ENCODE data around the gene DCLK1. TPM values are rescaled to one million over a fixed set of nuclear protein-coding genes. Genes with fewer than 3 reads are reported as not detected.
"Not testable (repeated sequence)": the region's sequence is repeated elsewhere in the genome, so short reads cannot be mapped to it uniquely, and the experiment has no call there.

The DCLK1 gene
- total RNA-seq, 1 experiment from 2014 or later, result 1.4 TPM

GRCh38 chr13:35984776-35985453 lies 146.3 kb downstream of the DCLK1 start:
- H3K4me3 ChIP-seq, result no peak overlapping the region
- intact Hi-C loops (cut with micrococcal nuclease; ENCODE audit: unreplicated experiment), result no loop called here
- no peak overlapping the region for H3K27ac ChIP-seq
- no TSS peak for BruUV-seq (replicated peaks)
- H2AFZ ChIP-seq, result no peak overlapping the region
- H3K9me3 ChIP-seq (ENCODE audit: insufficient read depth, low read depth), result no peaks in the 10 kb centered on the region
- H4K20me1 ChIP-seq (ENCODE audit: insufficient read depth), result no peaks in the 10 kb centered on the region
- POLR2A ChIA-PET (ENCODE audit: unreplicated experiment), result no interaction called here
- H3K27me3 ChIP-seq (ENCODE audit: insufficient read depth, low read depth), result no peaks in the 10 kb centered on the region
- no peaks in the 10 kb centered on the region for H3F3A ChIP-seq (ENCODE audit: insufficient read depth, low read depth)
- H3K79me2 ChIP-seq (ENCODE audit: low read depth), result no peaks in the 10 kb centered on the region
- DNase-seq, result no peak
- CTCF ChIA-PET, result no interaction called here
- H3K36me3 ChIP-seq (ENCODE audit: low read depth), result no peaks in the 10 kb centered on the region
- H3K9me2 ChIP-seq (ENCODE audit: insufficient read depth), result no peaks in the 10 kb centered on the region
- H3K4me2 ChIP-seq, result no peak overlapping the region
- 0 out of 2 replicates have a peak, but pooled peaks cover 5% of the 10 kb centered on the region for H3K4me1 ChIP-seq (replicated peaks; ENCODE audit: insufficient read depth)
- TF ChIP-seq EZH2 (IDR thresholded peaks at IDR 0.05; ENCODE audit: low read depth), result no peak
- no peak for TF ChIP-seq CTCF (conservative IDR thresholded peaks at IDR 0.05)

GRCh38 chr13:35984287-35984686 lies 146.9 kb downstream of the DCLK1 start:
- TF ChIP-seq CTCF (conservative IDR thresholded peaks at IDR 0.05) (no peak), EZH2 (IDR thresholded peaks at IDR 0.05; ENCODE audit: low read depth) (no peak)
- Histone ChIP-seq H3K4me3 (no peak overlapping the region), H3K9me3 (ENCODE audit: insufficient read depth, low read depth) (no peaks in the 10 kb centered on the region), H3K27ac (no peak overlapping the region), H3K36me3 (ENCODE audit: low read depth) (no peaks in the 10 kb centered on the region), H2AFZ (no peak overlapping the region), H3K4me1 (replicated peaks; ENCODE audit: insufficient read depth) (0 out of 2 replicates have a peak, but pooled peaks cover 5% of the 10 kb centered on the region), H3K27me3 (ENCODE audit: insufficient read depth, low read depth) (no peaks in the 10 kb centered on the region), H4K20me1 (ENCODE audit: insufficient read depth) (no peaks in the 10 kb centered on the region), H3K4me2 (no peak overlapping the region), H3K9me2 (ENCODE audit: insufficient read depth) (no peaks in the 10 kb centered on the region), H3K79me2 (ENCODE audit: low read depth) (no peaks in the 10 kb centered on the region), H3F3A (ENCODE audit: insufficient read depth, low read depth) (no peaks in the 10 kb centered on the region)
- no peak for DNase-seq
- intact Hi-C loops (cut with micrococcal nuclease; ENCODE audit: unreplicated experiment), result no loop called here
- ChIA-PET CTCF (no interaction called here), POLR2A (ENCODE audit: unreplicated experiment) (no interaction called here)
- no TSS peak for BruUV-seq (replicated peaks)

- H3K27ac ChIP-seq; H3F3A ChIP-seq (ENCODE audit: insufficient read depth, low read depth); H3K4me2 ChIP-seq; POLR2A ChIA-PET (ENCODE audit: unreplicated experiment); H3K27me3 ChIP-seq (ENCODE audit: insufficient read depth, low read depth); H3K36me3 ChIP-seq (ENCODE audit: low read depth); H3K9me3 ChIP-seq (ENCODE audit: insufficient read depth, low read depth); BruUV-seq (replicated peaks); H4K20me1 ChIP-seq (ENCODE audit: insufficient read depth); intact Hi-C loops (cut with micrococcal nuclease; ENCODE audit: unreplicated experiment); H2AFZ ChIP-seq; DNase-seq; H3K4me3 ChIP-seq; H3K4me1 ChIP-seq (replicated peaks; ENCODE audit: insufficient read depth); H3K9me2 ChIP-seq (ENCODE audit: insufficient read depth); H3K79me2 ChIP-seq (ENCODE audit: low read depth); CTCF ChIA-PET: not testable (repeated sequence)
Measured at GRCh38 chr13:35983703-35984102, 147.5 kb downstream of the DCLK1 start.

- Histone ChIP-seq H3K4me1 (replicated peaks; ENCODE audit: insufficient read depth) (no peaks in the 10 kb centered on the region), H3K4me2 (no peak overlapping the region), H3K9me3 (ENCODE audit: insufficient read depth, low read depth) (no peaks in the 10 kb centered on the region), H3K9me2 (ENCODE audit: insufficient read depth) (no peaks in the 10 kb centered on the region), H3F3A (ENCODE audit: insufficient read depth, low read depth) (no peaks in the 10 kb centered on the region), H2AFZ (no peak overlapping the region), H3K4me3 (no peak overlapping the region), H3K27ac (no peak overlapping the region), H3K27me3 (ENCODE audit: insufficient read depth, low read depth) (no peaks in the 10 kb centered on the region), H4K20me1 (ENCODE audit: insufficient read depth) (no peaks in the 10 kb centered on the region), H3K79me2 (ENCODE audit: low read depth) (no peaks in the 10 kb centered on the region), H3K36me3 (ENCODE audit: low read depth) (no peaks in the 10 kb centered on the region)
- POLR2A ChIA-PET (ENCODE audit: unreplicated experiment), result no interaction called here
- TF ChIP-seq EZH2 (IDR thresholded peaks at IDR 0.05; ENCODE audit: low read depth) (no peak), CTCF (conservative IDR thresholded peaks at IDR 0.05) (no peak)
- intact Hi-C loops (cut with micrococcal nuclease; ENCODE audit: unreplicated experiment), result no loop called here
- no TSS peak for BruUV-seq (replicated peaks)
- CTCF ChIA-PET, result no interaction called here
- DNase-seq, result no peak
Measured at GRCh38 chr13:35983206-35983605, 148.0 kb downstream of the DCLK1 start.
